Measurements from ENCODE around the gene KIAA2012.

Gene KIAA2012

DNA sequence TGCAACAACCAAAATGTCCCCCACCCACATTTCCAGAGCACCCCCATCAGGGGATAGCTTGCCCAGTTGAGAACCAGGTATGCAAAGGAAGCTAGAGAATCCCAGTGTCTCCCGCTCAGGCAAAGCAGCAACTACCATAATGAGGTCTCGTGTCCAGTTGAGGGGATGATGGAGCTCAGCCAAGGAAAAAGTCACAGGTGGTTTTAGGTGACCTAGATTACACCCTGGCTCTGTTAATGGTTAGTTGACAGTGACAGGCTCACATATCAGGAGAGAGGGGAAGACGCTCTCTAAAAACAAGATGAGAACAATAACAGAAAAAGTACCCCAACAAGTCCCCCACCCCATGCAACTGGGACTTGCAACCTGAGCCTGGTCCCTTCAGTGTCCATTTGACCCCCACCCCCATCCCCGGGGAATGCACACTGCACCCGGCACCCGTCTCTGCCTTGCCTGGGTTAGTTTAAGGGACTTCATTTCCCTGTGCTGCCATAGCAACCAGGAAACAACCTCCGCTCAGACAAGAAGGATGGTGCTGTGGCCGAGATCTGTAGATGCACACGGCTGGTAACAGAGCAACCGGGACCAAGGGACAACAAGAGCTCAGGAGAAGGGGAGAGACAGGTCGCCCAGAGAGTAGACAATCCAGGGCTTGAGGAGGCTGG, at the start of gene KIAA2012:
TSS of gene KIAA2012 (plus strand) at position 519 of the 665 bp plus-strand sequence. CDS start 373 bp downstream, outside the sequence.
- no peak for DNase-seq (ENCODE audit: low read depth)

GRCh38 chr2:202023904-202024266, 49.2 kb upstream of the KIAA2012 start:
- DNase-seq (ENCODE audit: low read depth): no peak

DNA sequence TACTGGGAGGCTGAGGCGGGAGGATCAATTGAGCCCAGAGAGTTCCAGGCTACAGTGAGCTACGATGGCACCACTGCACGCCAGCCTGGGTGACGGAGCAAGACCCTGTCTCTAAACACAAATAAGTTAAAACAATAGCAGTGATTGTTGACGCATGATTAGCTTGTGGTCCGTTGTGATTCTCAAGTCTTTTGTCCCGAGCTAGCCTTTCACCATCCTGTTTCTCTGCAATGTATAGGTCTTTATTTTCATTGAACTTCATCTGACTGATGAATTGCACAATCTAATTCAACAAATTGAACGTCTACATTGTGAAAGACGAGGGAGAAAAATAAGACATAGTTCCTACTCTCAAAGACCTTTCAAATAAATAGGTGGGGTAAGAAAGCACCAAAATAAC, 48.2 kb upstream of the KIAA2012 start:
- no peak for DNase-seq (ENCODE audit: low read depth)

DNA sequence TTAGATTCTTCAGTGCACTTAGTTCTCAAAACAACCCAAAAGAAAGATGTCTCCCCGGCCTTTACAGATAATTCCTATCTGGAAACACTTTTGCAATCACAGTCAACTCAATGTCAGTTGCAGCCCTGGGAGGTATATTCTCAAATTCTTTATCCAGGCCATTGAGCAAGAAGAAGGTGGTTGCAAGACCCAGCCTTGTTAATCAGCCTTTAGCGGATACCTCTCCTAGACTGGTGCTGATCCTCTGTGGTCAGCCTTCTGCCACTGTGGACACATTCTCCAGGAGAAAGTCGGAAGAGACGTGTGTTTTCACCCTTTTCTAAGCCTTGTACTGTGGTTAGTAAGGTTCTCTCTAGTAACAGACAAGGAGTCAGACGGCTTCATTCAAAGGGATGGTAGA, 47.2 kb upstream of the KIAA2012 start:
- no peak for DNase-seq (ENCODE audit: low read depth)

DNA sequence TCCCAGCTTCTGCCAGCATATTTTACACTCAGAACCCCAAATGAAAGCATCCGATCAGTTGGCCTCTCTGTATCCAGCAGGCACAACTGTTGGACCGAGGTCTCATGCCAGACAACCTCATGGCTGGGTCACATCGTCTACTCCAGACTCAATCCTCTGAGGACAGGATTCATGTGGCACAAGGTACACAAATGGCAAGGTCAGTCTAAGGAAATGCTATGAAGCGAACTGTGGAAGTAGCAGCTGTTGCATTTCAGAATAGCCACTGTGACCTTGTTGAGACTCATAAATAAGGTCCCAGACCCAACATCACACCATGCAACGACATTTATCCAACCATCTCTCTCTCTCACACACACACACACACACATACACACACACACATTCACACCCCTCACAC, 46.5 kb upstream of the KIAA2012 start:
- no peak for DNase-seq (ENCODE audit: low read depth)

GRCh38 chr2:202030691-202031090, 42.4 kb upstream of the KIAA2012 start:
- DNase-seq (ENCODE audit: low read depth): no peak

- no peak for DNase-seq (ENCODE audit: low read depth)
These were observed 41.7 kb upstream of the KIAA2012 start for GRCh38 chr2:202031246-202031951.

DNA sequence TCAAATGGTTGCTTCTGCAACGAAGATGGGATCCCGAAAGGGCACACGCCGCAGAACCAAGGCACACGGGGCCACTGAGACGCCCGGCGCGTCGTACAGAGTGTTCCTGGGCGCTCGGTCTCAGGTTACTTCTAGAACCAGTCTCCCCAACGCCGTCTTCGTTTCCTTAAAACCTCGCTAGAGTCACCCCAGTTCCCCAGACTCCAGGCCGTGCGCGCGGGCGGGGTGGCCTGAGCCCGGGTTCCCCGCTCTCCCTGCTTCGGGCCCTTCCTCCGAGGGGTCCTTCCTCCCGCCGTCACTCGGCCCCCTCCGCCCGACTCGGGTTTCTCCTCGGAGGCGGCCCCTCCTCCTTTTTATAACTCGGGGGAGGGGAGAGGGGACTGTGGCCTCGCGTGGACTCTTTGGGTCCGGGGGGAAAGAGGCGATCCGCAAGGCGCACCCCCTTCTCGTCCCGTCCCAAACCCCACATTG, 40.2 kb upstream of the KIAA2012 start:
- peak; percentile 13 for DNase-seq (ENCODE audit: low read depth)

GRCh38 chr2:202033317-202034248, 39.5 kb upstream of the KIAA2012 start, which contains the start of gene FZD7:
TSS of gene FZD7 (plus strand) at chr2:202033855. CDS start at chr2:202034648, 793 bp downstream.
- DNase-seq (ENCODE audit: low read depth): peak; percentile 76

DNA sequence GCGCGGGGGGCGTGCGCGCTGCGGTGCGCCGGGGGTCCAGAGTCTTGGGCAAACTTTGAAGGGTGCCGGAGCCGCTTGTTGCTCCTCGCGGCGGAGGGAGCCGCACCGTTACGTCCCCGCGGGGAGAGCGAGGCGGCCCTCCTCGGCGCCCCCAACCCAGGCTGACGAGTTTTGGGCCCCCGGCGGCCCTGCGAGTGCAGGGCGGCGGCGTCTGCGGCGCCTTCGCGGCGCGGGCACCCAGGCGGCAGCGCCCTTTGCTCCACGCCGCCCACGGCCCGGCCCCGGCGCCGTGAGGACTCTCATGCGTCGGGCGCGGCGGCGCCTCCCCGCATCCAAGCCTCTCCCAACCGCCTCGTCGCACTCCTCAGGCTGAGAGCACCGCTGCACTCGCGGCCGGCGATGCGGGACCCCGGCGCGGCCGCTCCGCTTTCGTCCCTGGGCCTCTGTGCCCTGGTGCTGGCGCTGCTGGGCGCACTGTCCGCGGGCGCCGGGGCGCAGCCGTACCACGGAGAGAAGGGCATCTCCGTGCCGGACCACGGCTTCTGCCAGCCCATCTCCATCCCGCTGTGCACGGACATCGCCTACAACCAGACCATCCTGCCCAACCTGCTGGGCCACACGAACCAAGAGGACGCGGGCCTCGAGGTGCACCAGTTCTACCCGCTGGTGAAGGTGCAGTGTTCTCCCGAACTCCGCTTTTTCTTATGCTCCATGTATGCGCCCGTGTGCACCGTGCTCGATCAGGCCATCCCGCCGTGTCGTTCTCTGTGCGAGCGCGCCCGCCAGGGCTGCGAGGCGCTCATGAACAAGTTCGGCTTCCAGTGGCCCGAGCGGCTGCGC, 38.6 kb upstream of the KIAA2012 start:
- DNase-seq (ENCODE audit: low read depth): no peak

- no peak for DNase-seq (ENCODE audit: low read depth)
These were observed 37.7 kb upstream of the KIAA2012 start for GRCh38 chr2:202035089-202035940.

DNA sequence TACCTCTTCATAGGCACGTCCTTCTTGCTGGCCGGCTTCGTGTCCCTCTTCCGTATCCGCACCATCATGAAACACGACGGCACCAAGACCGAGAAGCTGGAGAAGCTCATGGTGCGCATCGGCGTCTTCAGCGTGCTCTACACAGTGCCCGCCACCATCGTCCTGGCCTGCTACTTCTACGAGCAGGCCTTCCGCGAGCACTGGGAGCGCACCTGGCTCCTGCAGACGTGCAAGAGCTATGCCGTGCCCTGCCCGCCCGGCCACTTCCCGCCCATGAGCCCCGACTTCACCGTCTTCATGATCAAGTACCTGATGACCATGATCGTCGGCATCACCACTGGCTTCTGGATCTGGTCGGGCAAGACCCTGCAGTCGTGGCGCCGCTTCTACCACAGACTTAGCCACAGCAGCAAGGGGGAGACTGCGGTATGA, 37.1 kb upstream of the KIAA2012 start:
- DNase-seq (ENCODE audit: low read depth): no peak

DNA sequence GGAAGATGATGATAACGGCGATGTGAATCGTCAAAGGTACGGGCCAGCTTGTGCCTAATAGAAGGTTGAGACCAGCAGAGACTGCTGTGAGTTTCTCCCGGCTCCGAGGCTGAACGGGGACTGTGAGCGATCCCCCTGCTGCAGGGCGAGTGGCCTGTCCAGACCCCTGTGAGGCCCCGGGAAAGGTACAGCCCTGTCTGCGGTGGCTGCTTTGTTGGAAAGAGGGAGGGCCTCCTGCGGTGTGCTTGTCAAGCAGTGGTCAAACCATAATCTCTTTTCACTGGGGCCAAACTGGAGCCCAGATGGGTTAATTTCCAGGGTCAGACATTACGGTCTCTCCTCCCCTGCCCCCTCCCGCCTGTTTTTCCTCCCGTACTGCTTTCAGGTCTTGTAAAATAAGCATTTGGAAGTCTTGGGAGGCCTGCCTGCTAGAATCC, 36.4 kb upstream of the KIAA2012 start:
- no peak for DNase-seq (ENCODE audit: low read depth)

DNA sequence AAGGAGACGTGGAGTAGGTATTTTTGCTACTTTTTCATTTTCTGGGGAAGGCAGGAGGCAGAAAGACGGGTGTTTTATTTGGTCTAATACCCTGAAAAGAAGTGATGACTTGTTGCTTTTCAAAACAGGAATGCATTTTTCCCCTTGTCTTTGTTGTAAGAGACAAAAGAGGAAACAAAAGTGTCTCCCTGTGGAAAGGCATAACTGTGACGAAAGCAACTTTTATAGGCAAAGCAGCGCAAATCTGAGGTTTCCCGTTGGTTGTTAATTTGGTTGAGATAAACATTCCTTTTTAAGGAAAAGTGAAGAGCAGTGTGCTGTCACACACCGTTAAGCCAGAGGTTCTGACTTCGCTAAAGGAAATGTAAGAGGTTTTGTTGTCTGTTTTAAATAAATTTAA, 36.0 kb upstream of the KIAA2012 start:
- DNase-seq (ENCODE audit: low read depth): no peak

GRCh38 chr2:202038471-202039277, 34.4 kb upstream of the KIAA2012 start:
- no peak for DNase-seq (ENCODE audit: low read depth)

GRCh38 chr2:202039278-202040078, 33.6 kb upstream of the KIAA2012 start:
- DNase-seq (ENCODE audit: low read depth): no peak

DNA sequence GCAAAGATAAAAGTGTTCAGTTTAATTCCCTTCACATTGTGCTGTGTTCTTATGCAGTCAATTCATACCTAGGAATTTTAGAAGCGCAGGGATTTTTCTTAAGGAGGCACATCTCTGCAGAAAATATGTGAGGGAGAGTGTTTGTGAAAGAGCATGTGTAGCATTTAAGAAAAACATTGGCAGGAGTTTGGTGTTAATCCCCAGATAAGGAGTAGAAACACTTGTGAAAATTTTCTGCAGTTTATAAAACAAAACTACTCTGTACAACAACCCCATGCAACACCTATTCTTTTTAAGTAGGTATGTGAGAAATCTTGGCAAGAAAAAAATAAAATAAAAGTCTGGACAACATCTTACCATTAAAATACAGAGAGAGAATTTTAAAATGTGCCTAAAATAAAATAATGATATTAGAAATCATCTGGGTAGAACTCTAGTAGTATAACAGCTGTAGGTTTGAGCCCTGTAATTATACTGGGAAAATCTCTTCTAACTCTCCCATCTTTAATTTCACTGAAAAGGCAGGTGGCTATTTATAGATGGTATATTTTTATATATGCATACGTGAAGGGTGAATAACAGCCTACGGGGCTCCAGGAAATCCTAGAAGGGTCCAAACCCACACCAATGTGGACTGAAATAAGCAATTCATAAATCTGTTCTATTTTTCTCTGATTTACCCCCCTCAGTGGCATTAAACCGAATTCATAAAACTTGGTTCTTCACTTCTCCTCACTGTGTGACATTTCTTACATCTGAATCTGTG, 32.8 kb upstream of the KIAA2012 start:
- no peak for DNase-seq (ENCODE audit: low read depth)

DNA sequence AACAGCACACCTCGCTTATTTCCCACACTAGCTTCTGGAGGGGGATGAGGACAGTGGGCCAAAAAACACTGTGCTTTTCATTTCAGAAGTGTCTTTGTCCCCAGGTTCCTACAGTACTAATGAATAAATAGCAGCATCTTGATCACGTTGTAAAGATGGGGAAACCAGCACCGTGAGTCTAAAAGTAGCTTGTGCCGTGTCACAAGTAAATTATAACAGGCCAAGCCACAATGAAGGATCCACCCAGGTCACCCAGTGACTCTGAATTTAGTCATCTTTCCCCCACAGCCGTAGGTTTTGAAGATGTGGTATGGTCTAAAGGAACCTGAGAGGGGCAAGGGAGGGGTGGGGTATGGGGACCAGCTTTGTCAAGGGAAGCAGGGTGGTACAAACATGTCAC, 30.6 kb upstream of the KIAA2012 start:
- no peak for DNase-seq (ENCODE audit: low read depth)

All from stimulated activated CD4-positive, alpha-beta T cell treated with anti-CD3 and anti-CD28 coated beads, Interleukin-2, amount 100 ng/mL, for 4 hours (primary cell).